ENCODE data around the gene SH3YL1.

Gene SH3YL1

DNA sequence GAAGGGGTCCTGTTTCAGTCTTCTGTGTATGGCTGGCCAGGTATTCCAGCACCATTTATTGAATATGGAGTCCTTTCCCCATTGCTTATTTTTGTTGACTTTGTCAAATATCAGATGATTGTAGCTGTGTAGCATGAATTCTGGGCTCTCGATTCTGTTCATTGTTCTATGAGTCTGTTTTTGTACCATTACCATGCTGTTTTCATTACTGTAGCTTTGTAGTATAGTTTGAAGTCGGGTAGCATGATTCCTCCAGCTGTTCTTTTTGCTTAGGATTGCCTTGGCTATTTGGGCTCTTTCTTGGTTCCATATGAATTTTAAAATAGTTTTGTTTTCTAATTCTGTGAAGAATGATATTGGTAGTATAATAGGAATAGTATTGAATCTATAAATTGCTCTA is 6.0 kb downstream of the SH3YL1 start:
- no peak overlapping the region for H3K4me3 ChIP-seq (ENCODE audit: low read depth, low read length)
- DNase-seq (ENCODE audit: low read depth) = no peak
- TF ChIP-seq, protein P1, sequence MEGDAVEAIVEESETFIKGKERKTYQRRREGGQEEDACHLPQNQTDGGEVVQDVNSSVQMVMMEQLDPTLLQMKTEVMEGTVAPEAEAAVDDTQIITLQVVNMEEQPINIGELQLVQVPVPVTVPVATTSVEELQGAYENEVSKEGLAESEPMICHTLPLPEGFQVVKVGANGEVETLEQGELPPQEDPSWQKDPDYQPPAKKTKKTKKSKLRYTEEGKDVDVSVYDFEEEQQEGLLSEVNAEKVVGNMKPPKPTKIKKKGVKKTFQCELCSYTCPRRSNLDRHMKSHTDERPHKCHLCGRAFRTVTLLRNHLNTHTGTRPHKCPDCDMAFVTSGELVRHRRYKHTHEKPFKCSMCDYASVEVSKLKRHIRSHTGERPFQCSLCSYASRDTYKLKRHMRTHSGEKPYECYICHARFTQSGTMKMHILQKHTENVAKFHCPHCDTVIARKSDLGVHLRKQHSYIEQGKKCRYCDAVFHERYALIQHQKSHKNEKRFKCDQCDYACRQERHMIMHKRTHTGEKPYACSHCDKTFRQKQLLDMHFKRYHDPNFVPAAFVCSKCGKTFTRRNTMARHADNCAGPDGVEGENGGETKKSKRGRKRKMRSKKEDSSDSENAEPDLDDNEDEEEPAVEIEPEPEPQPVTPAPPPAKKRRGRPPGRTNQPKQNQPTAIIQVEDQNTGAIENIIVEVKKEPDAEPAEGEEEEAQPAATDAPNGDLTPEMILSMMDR (IDR thresholded peaks at IDR 0.05; ENCODE audit: insufficient read depth, low read depth, low read length, missing control alignments) = no peak

- no peak overlapping the region for H3K4me3 ChIP-seq (ENCODE audit: low read depth, low read length)
- no peak for DNase-seq (ENCODE audit: low read depth)
- TF ChIP-seq, protein P1 (IDR thresholded peaks at IDR 0.05; ENCODE audit: insufficient read depth, low read depth, low read length, missing control alignments) = no peak
These were observed 6.4 kb downstream of the SH3YL1 start for GRCh38 chr2:257429-257828.

- TF ChIP-seq, protein P1 (IDR thresholded peaks at IDR 0.05; ENCODE audit: insufficient read depth, low read depth, low read length, missing control alignments) = no peak
- H3K4me3 ChIP-seq (ENCODE audit: low read depth, low read length) = no peak overlapping the region
- no peak for DNase-seq (ENCODE audit: low read depth)
These were observed 7.7 kb downstream of the SH3YL1 start for GRCh38 chr2:256094-256493.

DNA sequence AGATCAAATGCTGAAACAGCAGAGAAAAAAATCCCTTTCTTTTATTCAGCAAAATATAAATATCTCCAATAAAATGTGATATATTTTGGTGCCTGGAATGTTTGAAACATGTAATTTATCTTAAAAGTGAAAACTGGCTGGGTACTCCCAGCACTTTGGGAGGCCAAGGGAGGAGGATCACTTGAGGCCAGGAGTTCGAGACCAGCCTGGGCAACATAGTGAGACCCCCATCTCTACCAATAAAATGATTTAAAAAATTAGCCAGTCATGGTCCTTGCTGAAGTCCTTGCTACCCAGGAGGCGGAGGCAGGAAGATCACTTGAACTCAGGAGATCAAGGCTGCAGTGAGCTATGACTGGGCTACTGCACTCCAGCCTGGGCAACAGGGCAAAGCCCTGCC is 8.6 kb downstream of the SH3YL1 start:
- H3K4me3 ChIP-seq (ENCODE audit: low read depth, low read length) = no peak overlapping the region
- DNase-seq (ENCODE audit: low read depth) = no peak
- TF ChIP-seq, protein P1 (IDR thresholded peaks at IDR 0.05; ENCODE audit: insufficient read depth, low read depth, low read length, missing control alignments) = no peak

- TF ChIP-seq, protein P1 (IDR thresholded peaks at IDR 0.05; ENCODE audit: insufficient read depth, low read depth, low read length, missing control alignments) = no peak
- no peak for DNase-seq (ENCODE audit: low read depth)
- no peak overlapping the region for H3K4me3 ChIP-seq (ENCODE audit: low read depth, low read length)
These were observed 9.6 kb downstream of the SH3YL1 start for GRCh38 chr2:254241-254640.

DNA sequence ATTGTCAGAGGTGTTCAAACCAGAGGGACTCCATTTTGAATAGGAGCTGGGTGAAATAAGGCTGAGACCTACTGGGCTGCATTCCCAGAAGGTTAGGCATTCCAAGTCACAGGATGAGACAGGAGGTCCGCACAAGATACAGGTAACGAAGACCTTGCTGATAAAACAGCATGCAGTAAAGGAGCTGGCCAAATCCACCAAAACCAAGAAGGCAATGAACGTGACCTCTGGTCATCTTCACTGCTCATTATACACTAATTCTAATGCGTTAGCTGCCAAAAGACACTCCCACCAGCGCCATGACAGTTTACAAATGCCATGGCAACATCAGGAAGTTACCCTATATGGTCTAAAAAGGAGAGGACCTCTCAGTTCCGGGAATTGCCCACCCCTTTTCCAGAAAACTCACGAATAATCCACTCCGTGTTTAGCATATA is 10.6 kb downstream of the SH3YL1 start:
- no peak for DNase-seq (ENCODE audit: low read depth)
- TF ChIP-seq, protein P1 (IDR thresholded peaks at IDR 0.05; ENCODE audit: insufficient read depth, low read depth, low read length, missing control alignments) = no peak
- no peak overlapping the region for H3K4me3 ChIP-seq (ENCODE audit: low read depth, low read length)

- no peak overlapping the region for H3K4me3 ChIP-seq (ENCODE audit: low read depth, low read length)
- TF ChIP-seq, protein P1 (IDR thresholded peaks at IDR 0.05; ENCODE audit: insufficient read depth, low read depth, low read length, missing control alignments) = no peak
- no peak for DNase-seq (ENCODE audit: low read depth)
These were observed 11.7 kb downstream of the SH3YL1 start for GRCh38 chr2:252001-252602.
